ENCODE results near the gene KNG1. TPM values are rescaled to one million over a fixed set of nuclear protein-coding genes. Genes with fewer than 3 reads are reported as not detected.

Gene KNG1
- total RNA-seq, 2 donors from 2014 or later = not detected

DNA sequence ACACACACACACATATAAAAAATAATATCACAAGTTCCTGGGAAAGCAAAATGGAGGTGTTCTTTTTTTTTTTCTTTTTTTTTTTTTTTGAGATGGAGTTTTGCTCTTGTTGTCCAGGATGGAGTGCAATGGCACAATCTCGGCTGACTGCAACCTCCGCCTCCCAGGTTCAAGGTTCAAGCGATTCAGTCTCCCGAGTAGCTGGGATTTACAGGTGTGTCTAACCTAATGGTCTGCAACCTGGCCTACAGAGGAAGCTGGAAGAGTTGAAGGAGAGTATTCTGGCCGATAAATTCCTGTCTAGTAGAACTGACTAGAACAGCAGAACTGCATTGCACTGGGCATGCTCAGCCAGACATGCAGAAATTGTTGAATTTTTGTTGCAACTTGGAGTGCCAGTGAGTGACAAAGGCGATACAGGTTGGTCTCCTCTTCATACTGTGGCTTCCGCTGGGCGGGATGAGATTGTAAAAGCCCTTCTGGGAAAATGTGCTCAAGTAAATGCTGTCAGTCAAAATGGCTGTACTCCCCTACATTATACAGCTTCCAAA lies 43.8 kb downstream of the KNG1 start:
- 81 to 88% methylated on average over 8 of the region's 8 CpGs for WGBS, 2 donors
- Histone ChIP-seq H3K27ac (no peak overlapping the region), H3K27me3 (no peaks in the 10 kb centered on the region), H3K4me1 (no peaks in the 10 kb centered on the region), H3K9me3 (no peaks in the 10 kb centered on the region), H3K36me3 (replicated peaks in 1 of 2; ENCODE audit: insufficient read depth in 1 of 2, low read depth in 2 of 2) (no peaks in the 10 kb centered on the region), H3K4me3 (no peak overlapping the region)
- no peak for DNase-seq
- intact Hi-C loops (cut with DNase I) = no loop called here
- no peak for ATAC-seq
- TF ChIP-seq, protein P1, sequence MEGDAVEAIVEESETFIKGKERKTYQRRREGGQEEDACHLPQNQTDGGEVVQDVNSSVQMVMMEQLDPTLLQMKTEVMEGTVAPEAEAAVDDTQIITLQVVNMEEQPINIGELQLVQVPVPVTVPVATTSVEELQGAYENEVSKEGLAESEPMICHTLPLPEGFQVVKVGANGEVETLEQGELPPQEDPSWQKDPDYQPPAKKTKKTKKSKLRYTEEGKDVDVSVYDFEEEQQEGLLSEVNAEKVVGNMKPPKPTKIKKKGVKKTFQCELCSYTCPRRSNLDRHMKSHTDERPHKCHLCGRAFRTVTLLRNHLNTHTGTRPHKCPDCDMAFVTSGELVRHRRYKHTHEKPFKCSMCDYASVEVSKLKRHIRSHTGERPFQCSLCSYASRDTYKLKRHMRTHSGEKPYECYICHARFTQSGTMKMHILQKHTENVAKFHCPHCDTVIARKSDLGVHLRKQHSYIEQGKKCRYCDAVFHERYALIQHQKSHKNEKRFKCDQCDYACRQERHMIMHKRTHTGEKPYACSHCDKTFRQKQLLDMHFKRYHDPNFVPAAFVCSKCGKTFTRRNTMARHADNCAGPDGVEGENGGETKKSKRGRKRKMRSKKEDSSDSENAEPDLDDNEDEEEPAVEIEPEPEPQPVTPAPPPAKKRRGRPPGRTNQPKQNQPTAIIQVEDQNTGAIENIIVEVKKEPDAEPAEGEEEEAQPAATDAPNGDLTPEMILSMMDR (IDR thresholded peaks at IDR 0.05) = no peak
- TF ChIP-seq POLR2A (IDR thresholded peaks at IDR 0.05) = no peak

GRCh38 chr3:186772281-186772694 lies 55.1 kb downstream of the KNG1 start:
- intact Hi-C loops (cut with DNase I) = no loop called here
- Histone ChIP-seq H3K9me3 (no peaks in the 10 kb centered on the region), H3K4me1 (peaks cover 15% of the 10 kb centered on the region), H3K27ac (peak overlapping the region in 1 of 4 donors; percentile 35), H3K36me3 (replicated peaks in 1 of 2; ENCODE audit: insufficient read depth in 1 of 2, low read depth in 2 of 2) (no peaks in the 10 kb centered on the region), H3K4me3 (peak overlapping the region in 1 of 2 donors; percentile 6), H3K27me3 (peaks cover 0 to 8% of the 10 kb centered on the region in 2 donors)
- no peak for DNase-seq
- ATAC-seq = peak; percentile 27
- 7 to 13% methylated on average over 26 of the region's 26 CpGs for WGBS, 2 donors
- TF ChIP-seq, protein P1 (IDR thresholded peaks at IDR 0.05) = no peak
- no peak for TF ChIP-seq POLR2A (IDR thresholded peaks at IDR 0.05)

- ATAC-seq = peak; percentile 70
- TF ChIP-seq, protein P1 (IDR thresholded peaks at IDR 0.05) = no peak
- peak in 2 of 3 donors; percentile 20 to 27 for TF ChIP-seq POLR2A (IDR thresholded peaks at IDR 0.05)
- no peaks in the 10 kb centered on the region for H3K36me3 ChIP-seq (replicated peaks in 1 of 2; ENCODE audit: insufficient read depth in 1 of 2, low read depth in 2 of 2)
- peak overlapping the region in 1 of 2 donors; percentile 6 for H3K4me3 ChIP-seq
- H3K9me3 ChIP-seq = no peaks in the 10 kb centered on the region
- peaks cover 15% of the 10 kb centered on the region for H3K4me1 ChIP-seq
- 21 to 24% methylated on average over 17 to 27 of the region's 28 CpGs for WGBS, 2 donors
- peaks cover 0 to 8% of the 10 kb centered on the region in 2 donors for H3K27me3 ChIP-seq
- DNase-seq = peak; percentile 33 to 70 (median 51)
- H3K27ac ChIP-seq = peak overlapping the region in 2 of 4 donors; percentile 35 to 47
- intact Hi-C loops (cut with DNase I) = no loop called here
Observed at GRCh38 chr3:186772701-186773417, 55.7 kb downstream of the KNG1 start.

- DNase-seq (no peak), ATAC-seq (no peak)
- WGBS, 2 donors = 63 to 68% methylated on average over 7 to 8 of the region's 8 CpGs
Observed at GRCh38 chr3:186775999-186776398, 58.8 kb downstream of the KNG1 start.

More at GRCh38 chr3:186775999-186776398, 58.8 kb downstream of the KNG1 start:
- Histone ChIP-seq H3K27me3 (peaks cover 0 to 8% of the 10 kb centered on the region in 2 donors), H3K27ac (no peak overlapping the region), H3K36me3 (replicated peaks in 1 of 2; ENCODE audit: insufficient read depth in 1 of 2, low read depth in 2 of 2) (no peaks in the 10 kb centered on the region), H3K9me3 (no peaks in the 10 kb centered on the region), H3K4me3 (no peak overlapping the region), H3K4me1 (peaks cover 15% of the 10 kb centered on the region)
- intact Hi-C loops (cut with DNase I) = no loop called here
- TF ChIP-seq POLR2A (IDR thresholded peaks at IDR 0.05) = no peak
- TF ChIP-seq, protein P1 (IDR thresholded peaks at IDR 0.05) = no peak
